HepG2 (cell line): ENCODE data around the gene PCTP. TPM values are rescaled to one million over a fixed set of nuclear protein-coding genes. Genes with fewer than 3 reads are reported as not detected.
A peak's percentile ranks its signal among the peaks of the same experiment; 100 is the strongest.

Source experiments
- ETV6 ChIP-seq: sonication (generic); formaldehyde crosslinking; conservative IDR thresholded peaks from 2 replicates; pipeline ENCODE4 v1.4.0; 2020; ENCODE audit warnings: missing genetic modification reagents
- FOSL1 ChIP-seq: sonication (generic); formaldehyde crosslinking; IDR thresholded peaks from 2 replicates; pipeline ENCODE4 v1.9.0; 2021; ENCODE audit warnings: missing genetic modification reagents, borderline replicate concordance
- GATAD2A ChIP-seq: IDR thresholded peaks from 2 replicates; pipeline ENCODE4 v1.6.1; 2016
- HBP1 ChIP-seq: IDR thresholded peaks from 2 replicates; pipeline ENCODE4 v1.6.1; 2016; ENCODE audit warnings: low read depth, control low read depth
- SKI ChIP-seq: fragments of 450-650 bp; IDR thresholded peaks from one replicate; pipeline ENCODE4 v1.6.1; 2018; ENCODE audit warnings: mild to moderate bottlenecking; ENCODE audit not compliant: partially characterized antibody
- SOX13 ChIP-seq, 3 experiments: fragments of 450-650 bp in 1 of 3; sonication (generic) in 1 of 3; formaldehyde crosslinking in 1 of 3; IDR thresholded peaks in 2 of 3; conservative IDR thresholded peaks in 1 of 3; 2 replicates each; pipeline versions ENCODE4 v1.5.0 to v1.6.1; 2016 to 2020; ENCODE audit warnings: antibody characterized with exemption in 1 of 3, mild to moderate bottlenecking in 1 of 3, missing compliant biosample characterization in 1 of 3, missing genetic modification reagents in 1 of 3, moderate library complexity in 1 of 3
- TSC22D2 ChIP-seq: sonication (generic); formaldehyde crosslinking; IDR thresholded peaks from 2 replicates; pipeline ENCODE4 v1.5.1; 2020; ENCODE audit warnings: missing genetic modification reagents, mild to moderate bottlenecking, borderline replicate concordance
- ZBTB42 ChIP-seq: sonication (generic); formaldehyde crosslinking; IDR thresholded peaks from 2 replicates; pipeline ENCODE4 v1.5.0; 2020; ENCODE audit warnings: mild to moderate bottlenecking, missing genetic modification reagents
- ZHX2 ChIP-seq, 2 experiments: sonication (generic) in 1 of 2; formaldehyde crosslinking in 1 of 2; IDR thresholded peaks; 2 replicates each; pipeline versions ENCODE4 v1.6.1 to v1.9.0; 2014 to 2022; ENCODE audit warnings: antibody characterized with exemption in 1 of 2, borderline replicate concordance in 1 of 2, inconsistent platforms in 1 of 2, low read depth in 1 of 2, missing genetic modification reagents in 1 of 2
- ZNF142 ChIP-seq: sonication (generic); formaldehyde crosslinking; IDR thresholded peaks from 2 replicates; pipeline ENCODE4 v1.4.0; 2020; ENCODE audit warnings: missing genetic modification reagents
- ZNF160 ChIP-seq: sonication (generic); formaldehyde crosslinking; IDR thresholded peaks from 2 replicates; pipeline ENCODE4 v1.8.0; 2022; ENCODE audit warnings: mild to moderate bottlenecking, inconsistent platforms, missing genetic modification reagents
- ZNF205 ChIP-seq: IDR thresholded peaks from 2 replicates; pipeline ENCODE4 v1.6.1; 2018; ENCODE audit warnings: missing biosample characterization, missing genetic modification reagents
- ZNF329 ChIP-seq: sonication (generic); formaldehyde crosslinking; IDR thresholded peaks from 2 replicates; pipeline ENCODE4 v1.9.0; 2021; ENCODE audit warnings: low read depth, mild to moderate bottlenecking, missing genetic modification reagents
- ZNF652 ChIP-seq: IDR thresholded peaks from 2 replicates; pipeline ENCODE4 v1.6.1; 2016; ENCODE audit warnings: low read depth, borderline replicate concordance
- ZNF75D ChIP-seq: sonication (generic); formaldehyde crosslinking; IDR thresholded peaks from 2 replicates; pipeline ENCODE4 v1.8.1; 2023; ENCODE audit warnings: missing genetic modification reagents, mild to moderate bottlenecking, borderline replicate concordance
- ZNF768 ChIP-seq: sonication (generic); formaldehyde crosslinking; IDR thresholded peaks from 2 replicates; pipeline ENCODE4 v1.4.0; 2020; ENCODE audit warnings: missing genetic modification reagents
- polyA plus RNA-seq, 8 experiments: library from polyadenylated mRNA; depleted of rRNA in 3 of 8; stranded (reverse) in 7 of 8; unstranded in 1 of 8; fragments of >200 nt; fragmentation: Illumina TruSeq in 4 of 8; extraction: Trizol in 4 of 8; gene quantifications; 2 replicates each; pipeline versions ENCODE4 v1.2.1 to v1.2.3, GENCODE V29; 2011 to 2016; ENCODE audit warnings: low read depth in 4 of 8, missing spikeins in 1 of 8, mixed read lengths in 1 of 8; ENCODE audit not compliant: insufficient read depth in 1 of 8
- total RNA-seq, 5 experiments: library from RNA; depleted of rRNA; stranded (reverse); fragments of >200 nt; fragmentation: Illumina TruSeq; extraction: Trizol; gene quantifications; 2 replicates each; pipeline ENCODE4 v1.2.3, GENCODE V29; 2016; ENCODE audit warnings: low read depth in 1 of 5

The PCTP gene
- total and polyA plus RNA-seq, 2 of the 13 experiments (the other 11 are each of a cell fraction or from before 2014, with no cell fraction given) = 37.1 to 50.7 TPM

GRCh38 chr17:55743103-55743679, 7.7 kb upstream of the PCTP start (continued):
- TF ChIP-seq ZNF142 (CRISPR knock-in tag) = no peak
- TF ChIP-seq ZNF160 = no peak
- no peak for TF ChIP-seq ZHX2 (IDR thresholded peaks at IDR 0.05; ENCODE audit: low read depth)
- no peak for TF ChIP-seq ZHX2 (CRISPR knock-in tag; IDR thresholded peaks at IDR 0.05; ENCODE audit: borderline replicate concordance)
- TF ChIP-seq ZBTB42 = no peak
- TF ChIP-seq ZNF768 (CRISPR knock-in tag) = no peak
- TF ChIP-seq ZNF652 (CRISPR knock-in tag) = no peak
- no peak for TF ChIP-seq ZNF329
- TF ChIP-seq FOSL1 (CRISPR knock-in tag) = peak; percentile 77; the same call in 1 of the 2 replicates
- TF ChIP-seq SOX13 (IDR thresholded peaks at IDR 0.05) = no peak
- peak in 1 of 2 experiments; percentile 70; a peak in 2 of 4 replicates for TF ChIP-seq SOX13 (CRISPR knock-in tag; conservative IDR thresholded peaks at IDR 0.05 in 1 of 2, IDR thresholded peaks at IDR 0.05 in 1 of 2)
- no peak for TF ChIP-seq HBP1 (CRISPR knock-in tag)
- no peak for TF ChIP-seq ZNF205 (CRISPR knock-in tag)
- TF ChIP-seq GATAD2A (CRISPR knock-in tag) = peak; percentile 42
- TF ChIP-seq SKI = no peak
- no peak for TF ChIP-seq ZNF75D (CRISPR knock-in tag)
- no peak for TF ChIP-seq TSC22D2 (CRISPR knock-in tag)
- TF ChIP-seq ETV6 = no peak
